GM10248 (cell line): ENCODE results near the gene CCNG1.
A peak's percentile ranks its signal among the peaks of the same experiment; 100 is the strongest.
"Not testable (repeated sequence)": the region's sequence is repeated elsewhere in the genome, so short reads cannot be mapped to it uniquely, and the experiment has no call there.

Experiments
- CTCF ChIA-PET: fragments of 300-600 bp; sonication (Branson Sonifier 250); formaldehyde crosslinking; extraction: SDS; loops from one replicate; lab custom pipeline; 2021; ENCODE audit warnings: antibody characterized with exemption; lab: Yijun Ruan, JAX
- POLR2A ChIA-PET: fragments of 350-650 bp; sonication (Branson Sonifier 250); formaldehyde crosslinking; extraction: SDS; loops from one replicate; lab custom pipeline; 2020; ENCODE audit warnings: antibody characterized with exemption; lab: Yijun Ruan, JAX
- DNase-seq: peaks from one replicate; pipeline ENCODE4 v3.0.0; 2012; ENCODE audit errors: extremely low spot score
- CTCF ChIP-seq: IDR thresholded peaks from 2 replicates; pipeline ENCODE4 v1.5.1; 2012; ENCODE audit warnings: mild to moderate bottlenecking, low read depth; ENCODE audit errors: extremely low read depth, missing control alignments, control extremely low read depth

The CCNG1 gene

GRCh38 chr5:163437309-163438182 is at the start of gene CCNG1:
Gene CCNG1 (plus strand): TSS chr5:163437595. CDS start chr5:163439257, 1,662 bp downstream.
- ChIA-PET POLR2A (interaction anchor here (1.0 to 1.5 kb wide), 3 partner anchors 18 to 24 kb away, joined by 4 to 19 read pairs (median 6); partner anchors contain the start of genes HMMR and NUDCD2), CTCF (interaction anchor here (1.2 to 1.8 kb wide), 3 partner anchors 17 to 29 kb away, joined by 4 to 5 read pairs (median 5); no protein-coding TSS in a partner anchor)
- DNase-seq: peak; percentile 95
- TF ChIP-seq CTCF: no peak

GRCh38 chr5:163395792-163396191 is 41.6 kb upstream of the CCNG1 start:
- TF ChIP-seq CTCF: no peak
- no peak for DNase-seq
- ChIA-PET CTCF (interaction anchor here (1.0 to 2.6 kb wide), 4 partner anchors 9 to 13 kb away, joined by 3 to 6 read pairs (median 4); no protein-coding TSS in a partner anchor), POLR2A (no interaction called here)

GRCh38 chr5:163396818-163397340 is 40.5 kb upstream of the CCNG1 start:
- POLR2A ChIA-PET, DNase-seq: not testable (repeated sequence)
- CTCF ChIA-PET: interaction anchor here (1.0 to 4.0 kb wide), 3 partner anchors 8 to 13 kb away, joined by 3 to 23 read pairs (median 6); no protein-coding TSS in a partner anchor

GRCh38 chr5:163397354-163397753 is 40.0 kb upstream of the CCNG1 start:
- no peak for DNase-seq

GRCh38 chr5:163399923-163400322 is 37.5 kb upstream of the CCNG1 start:
- no peak for TF ChIP-seq CTCF
- POLR2A ChIA-PET: no interaction called here
- DNase-seq: no peak
- CTCF ChIA-PET: interaction anchor here (4.0 kb wide), 1 partner anchor 10 kb away, joined by 23 read pairs; no protein-coding TSS in a partner anchor

More at GRCh38 chr5:163397354-163397753, 40.0 kb upstream of the CCNG1 start:
- POLR2A ChIA-PET: no interaction called here
- no peak for TF ChIP-seq CTCF
- CTCF ChIA-PET: interaction anchor here (2.6 to 4.0 kb wide), 2 partner anchors 10 to 12 kb away, joined by 6 to 23 read pairs; no protein-coding TSS in a partner anchor

GRCh38 chr5:163401271-163401670 is 36.1 kb upstream of the CCNG1 start:
- ChIA-PET CTCF (interaction anchor here (0.9 to 1.6 kb wide), 3 partner anchors 10 to 53 kb away, joined by 3 to 9 read pairs (median 3); no protein-coding TSS in a partner anchor), POLR2A (no interaction called here)
- no peak for TF ChIP-seq CTCF
- no peak for DNase-seq

- TF ChIP-seq CTCF: no peak
- ChIA-PET POLR2A (no interaction called here), CTCF (interaction anchor here (1.1 to 1.6 kb wide), 2 partner anchors 9 to 28 kb away, joined by 3 to 9 read pairs; no protein-coding TSS in a partner anchor)
- no peak for DNase-seq
Measured at GRCh38 chr5:163402007-163402406, 35.4 kb upstream of the CCNG1 start.
